ENCODE results near the gene ZNF70. TPM values are rescaled to one million over a fixed set of nuclear protein-coding genes. Genes with fewer than 3 reads are reported as not detected.

Gene ZNF70
- total RNA-seq, 1 donor from 2014 or later = 0.96 TPM

DNA sequence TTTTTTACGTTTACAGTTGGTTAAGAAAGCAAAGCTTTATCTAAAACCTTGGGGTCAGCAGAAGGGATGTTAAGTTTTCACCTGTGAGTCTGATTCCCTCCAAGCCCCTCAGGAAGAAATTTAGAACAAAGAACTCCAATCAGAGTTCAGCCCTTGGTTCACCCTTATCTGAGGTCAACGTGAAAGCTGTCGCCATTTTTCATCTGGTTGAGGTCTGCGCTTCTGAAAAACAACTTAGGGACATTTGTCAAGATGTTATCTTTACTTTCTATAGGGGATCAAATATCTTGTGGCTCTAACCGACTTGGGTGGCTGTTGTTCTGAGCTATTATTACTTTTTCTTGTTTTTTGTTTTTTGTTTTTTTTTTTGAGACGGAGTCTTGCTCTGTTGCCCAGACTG lies 30.1 kb downstream of the ZNF70 start:
- no peak for ATAC-seq

DNA sequence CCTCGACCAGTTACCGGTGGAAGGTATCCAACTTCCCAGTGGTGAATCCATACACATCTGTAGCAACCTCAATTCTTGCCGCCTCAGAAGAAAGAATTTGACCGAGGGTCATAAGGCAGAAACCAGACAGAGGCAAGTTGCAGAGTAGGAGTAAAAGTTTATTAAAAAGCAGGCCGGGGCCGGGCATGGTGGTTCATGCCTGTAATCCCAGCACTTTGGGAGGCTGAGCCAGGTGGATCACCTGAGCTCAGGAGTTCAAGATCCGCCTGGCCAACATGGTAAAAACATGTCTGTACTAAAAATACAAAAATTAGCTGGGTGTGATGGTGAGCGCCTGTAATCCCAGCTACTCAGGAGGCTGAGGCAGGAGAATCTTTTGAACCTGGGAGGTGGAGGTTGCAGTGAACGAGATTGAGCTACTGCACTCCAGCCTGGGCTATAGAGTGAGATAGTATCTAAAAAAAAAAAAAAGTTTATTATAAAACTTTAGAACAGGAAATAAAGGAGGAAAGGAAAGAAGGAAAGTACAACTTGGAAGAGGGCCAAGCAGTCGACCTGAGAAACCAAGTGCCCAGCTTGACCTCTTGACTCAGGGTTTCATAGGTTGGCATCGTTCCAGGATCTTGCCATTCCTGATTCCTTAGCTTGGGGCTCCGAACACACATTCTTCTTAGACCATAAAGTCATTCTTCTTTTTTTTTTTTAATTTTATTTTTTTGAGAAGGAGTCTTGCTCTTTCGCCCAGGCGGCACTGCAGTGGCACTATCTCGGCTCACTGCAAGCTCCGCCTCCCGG lies 32.3 kb downstream of the ZNF70 start:
- ATAC-seq (no peak), DNase-seq (ENCODE audit: low spot score) (no peak)

More for the DNA sequence above, 30.1 kb downstream of the ZNF70 start:
- DNase-seq (ENCODE audit: low spot score) = no peak

DNA sequence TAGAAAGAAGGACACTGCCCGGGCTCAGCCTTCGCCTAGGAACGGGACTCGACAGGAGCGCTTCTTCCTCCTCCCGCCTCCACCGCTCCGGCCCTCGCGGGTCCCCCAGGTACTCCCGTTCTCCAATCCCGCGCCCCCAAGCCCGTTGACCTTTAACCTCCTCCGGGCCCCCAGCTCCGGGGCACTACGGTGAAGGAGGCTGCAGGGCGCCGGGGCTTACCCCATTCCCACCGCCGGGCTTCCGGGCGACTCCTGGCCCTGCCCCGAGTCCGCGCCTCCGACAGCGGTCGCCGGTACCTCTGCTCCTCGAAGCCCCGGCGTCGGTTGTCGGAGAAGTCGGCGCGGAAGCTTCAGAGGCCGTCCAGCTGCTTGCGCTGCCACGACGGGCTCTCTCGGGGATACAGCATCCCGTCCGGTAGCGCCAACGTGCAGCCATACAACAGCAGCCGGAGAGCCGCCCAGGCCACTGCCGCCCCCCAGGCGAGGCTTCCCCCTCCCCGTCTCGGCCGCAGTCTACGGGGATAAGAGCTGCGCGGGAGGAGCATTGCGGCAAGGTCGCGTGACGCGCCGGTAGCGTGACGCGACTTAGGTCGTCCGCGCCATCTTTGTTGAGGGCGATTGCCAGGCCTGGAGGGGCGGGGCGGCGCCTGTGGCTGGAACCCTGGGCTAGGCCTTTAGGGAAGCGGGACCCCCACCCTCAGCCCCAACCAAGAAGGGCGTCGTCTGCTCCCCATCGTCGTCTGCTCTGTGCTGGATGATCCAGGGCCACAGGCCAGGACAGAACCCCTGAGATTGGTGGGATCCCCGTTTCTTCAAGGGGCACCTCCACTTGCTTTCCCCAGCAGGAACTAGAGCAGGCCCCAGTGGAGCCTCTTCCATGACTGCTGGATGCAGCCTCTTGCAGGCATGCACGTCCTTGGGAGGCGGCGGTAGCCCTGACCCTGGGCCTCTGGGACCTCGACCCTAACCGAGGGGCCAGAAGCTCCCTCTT lies 33.8 kb downstream of the ZNF70 start:
- DNase-seq (ENCODE audit: low spot score) (peak; percentile 86), ATAC-seq (peak; percentile 98)

DNA sequence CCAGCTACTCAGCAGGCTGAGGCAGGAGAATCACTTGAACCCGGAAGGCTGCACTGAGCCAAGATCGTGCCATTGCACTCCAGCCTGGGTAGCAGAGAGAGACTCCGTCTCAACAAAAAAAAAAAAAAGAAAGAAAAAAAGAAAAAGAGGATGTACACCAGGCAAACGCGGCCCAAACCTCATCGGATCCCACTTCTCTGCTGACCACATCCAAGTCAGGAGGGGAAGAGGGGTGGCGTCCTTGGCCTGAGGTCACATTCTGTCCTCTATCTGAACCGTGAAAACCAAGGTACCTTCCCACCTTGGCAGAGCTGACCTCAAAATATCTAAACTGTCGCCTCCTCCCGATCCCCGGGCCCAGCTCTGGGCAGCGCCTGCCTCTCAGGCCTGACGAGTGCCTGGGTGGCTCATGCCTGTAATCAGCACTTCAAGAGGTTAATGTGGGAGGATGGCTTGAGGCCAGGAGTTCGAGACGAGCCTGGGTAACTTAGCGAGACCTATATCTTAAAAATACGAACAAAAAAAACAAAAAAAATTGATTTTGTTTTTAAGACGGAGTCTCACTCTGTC lies 35.0 kb downstream of the ZNF70 start:
- ATAC-seq (no peak), DNase-seq (ENCODE audit: low spot score) (no peak)

DNA sequence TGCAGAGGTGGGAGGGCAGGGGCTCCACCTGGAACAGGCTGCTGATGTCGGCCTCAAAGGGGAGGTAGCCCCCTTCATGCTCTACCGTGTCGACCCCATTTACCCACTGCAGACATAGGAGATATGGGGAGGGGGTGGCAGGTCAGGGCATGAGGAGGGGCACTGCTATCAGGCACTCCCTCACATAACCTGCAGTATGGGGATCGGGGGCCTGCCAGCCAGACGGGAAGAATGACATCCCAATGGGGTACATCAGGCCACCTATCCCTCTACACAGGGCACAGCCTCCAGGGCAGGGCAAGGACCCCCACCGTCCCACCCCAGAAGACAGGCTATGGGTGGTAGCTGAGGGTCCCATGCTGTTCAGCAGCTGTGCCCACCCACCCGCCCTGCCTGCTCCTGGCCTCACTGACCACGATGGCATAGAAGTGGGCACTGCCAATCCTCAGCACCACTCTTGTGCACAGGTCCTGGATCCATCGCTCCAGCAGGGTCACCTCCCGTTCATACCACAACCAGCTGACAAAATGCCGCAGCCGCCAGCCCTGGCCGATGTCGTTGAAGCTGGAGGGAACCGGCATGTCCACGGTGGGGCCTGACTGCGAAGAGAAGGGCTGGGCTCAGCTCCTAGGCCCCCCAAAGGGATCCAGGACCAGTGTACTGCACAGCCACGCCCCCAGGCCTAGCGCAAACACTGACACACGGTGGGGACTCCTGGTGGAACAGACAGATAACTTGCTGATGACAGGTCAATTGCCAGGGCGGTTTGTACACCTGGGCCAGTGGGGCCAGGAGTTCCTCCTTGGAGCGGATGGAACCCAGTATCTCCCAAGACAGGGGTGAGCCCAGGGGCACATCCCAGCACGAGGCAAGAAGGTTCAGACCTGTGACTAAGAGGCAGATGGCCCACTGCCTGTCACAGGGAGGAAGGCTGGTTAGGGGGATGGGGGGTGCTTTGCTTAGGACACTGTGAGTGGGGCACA lies 36.0 kb downstream of the ZNF70 start:
- ATAC-seq (no peak), DNase-seq (ENCODE audit: low spot score) (no peak)

DNA sequence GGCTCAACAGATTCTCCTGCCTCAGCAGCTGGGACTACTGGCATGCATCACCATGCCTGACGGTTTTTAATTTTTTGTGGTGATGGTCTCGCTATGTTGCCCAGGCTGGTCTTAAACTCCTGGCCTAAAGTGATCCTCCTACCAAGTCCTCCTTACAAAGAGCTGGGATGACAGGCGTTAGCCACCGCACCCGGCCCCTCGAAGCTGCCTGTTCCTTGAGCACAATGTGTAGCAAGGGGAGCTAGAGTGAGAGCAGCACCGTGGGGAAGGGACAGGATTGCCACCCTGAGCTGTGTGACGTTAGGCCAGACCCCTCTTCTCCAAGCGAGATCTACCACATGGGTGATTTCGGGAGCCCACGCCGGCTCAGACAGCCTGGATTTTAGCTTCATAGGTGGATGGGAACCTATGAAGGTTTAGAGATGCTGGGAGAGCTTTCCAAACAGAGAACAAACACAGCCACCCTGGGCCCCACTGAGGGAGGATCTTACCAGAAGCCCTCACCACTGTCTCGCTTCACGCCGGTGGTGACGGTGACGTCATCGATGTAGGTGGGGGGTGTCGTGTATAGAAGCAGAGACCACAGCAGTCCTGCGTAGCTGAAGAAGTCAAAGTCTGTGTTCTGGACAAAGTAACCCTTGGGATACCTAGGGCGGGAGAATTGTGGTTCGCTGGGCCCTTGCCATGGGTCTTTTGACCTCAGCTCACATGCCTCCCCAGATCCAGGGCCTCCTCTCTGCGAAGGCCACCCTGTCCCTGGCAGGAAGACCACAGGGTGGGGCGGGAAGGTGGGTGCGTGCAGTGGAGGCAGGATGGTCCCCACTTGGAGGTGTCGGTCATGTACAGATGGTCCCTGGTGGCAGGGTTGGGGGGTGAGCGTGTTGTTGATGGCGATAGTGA lies 37.0 kb downstream of the ZNF70 start:
- ATAC-seq = no peak

DNA sequence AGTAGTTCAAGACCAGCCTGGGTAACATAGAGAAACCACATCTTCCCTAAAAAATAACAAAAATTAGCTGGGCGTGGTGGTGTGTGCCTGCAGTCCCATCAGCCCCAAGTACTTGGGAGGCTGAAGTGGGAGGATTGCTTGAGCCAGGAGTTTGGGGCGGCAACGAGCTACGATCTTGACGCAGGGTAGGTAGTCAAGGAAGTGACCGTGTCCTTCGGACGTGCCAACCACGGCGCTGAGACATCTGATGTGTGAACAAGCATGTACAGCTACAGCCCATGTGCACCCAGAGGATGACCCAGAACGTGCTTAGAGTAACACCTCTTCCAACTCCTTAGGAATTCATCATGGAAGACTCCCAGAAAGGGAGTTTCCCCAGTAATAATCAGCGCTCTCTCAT lies 38.7 kb downstream of the ZNF70 start:
- ATAC-seq (no peak), DNase-seq (ENCODE audit: low spot score) (no peak)

More for the DNA sequence above, 37.0 kb downstream of the ZNF70 start:
- DNase-seq (ENCODE audit: low spot score) = no peak

DNA sequence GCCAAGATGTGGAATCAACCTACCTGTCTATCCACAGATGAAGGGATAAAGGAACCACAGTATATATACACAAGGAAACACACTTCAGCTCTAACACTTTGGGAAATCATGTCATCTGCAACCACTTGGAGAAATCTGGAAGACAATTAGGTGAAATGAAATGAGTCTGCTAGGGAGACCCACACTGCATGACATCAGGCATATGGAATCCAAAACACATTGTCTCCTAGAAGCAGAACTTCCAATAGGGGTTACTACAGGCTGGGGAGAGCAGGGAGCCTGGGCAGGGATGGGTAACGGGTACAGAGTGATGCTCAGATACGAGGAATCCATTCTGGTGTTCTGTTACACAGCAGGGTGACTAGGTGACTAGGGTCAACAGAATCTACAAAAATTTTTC lies 41.8 kb downstream of the ZNF70 start:
- ATAC-seq (no peak), DNase-seq (ENCODE audit: low spot score) (no peak)

DNA sequence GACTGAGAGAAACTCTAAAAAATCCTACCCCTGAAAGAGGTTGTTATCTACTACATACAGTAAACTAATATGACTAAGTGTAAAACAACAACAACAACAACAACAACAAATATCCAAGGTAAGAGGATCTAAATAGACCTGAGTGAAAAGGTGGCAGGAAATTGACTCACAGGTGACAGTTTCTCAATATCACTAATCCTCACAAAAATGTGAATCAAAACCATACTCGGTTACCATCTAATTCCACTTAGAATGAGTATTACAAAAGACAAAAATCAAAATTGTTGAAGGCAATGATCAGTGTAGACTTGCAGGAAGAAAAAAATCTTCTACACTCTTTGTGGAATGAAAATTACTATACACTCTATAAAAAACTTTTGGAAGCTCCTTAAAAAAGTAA lies 42.6 kb downstream of the ZNF70 start:
- DNase-seq (ENCODE audit: low spot score) = no peak

DNA sequence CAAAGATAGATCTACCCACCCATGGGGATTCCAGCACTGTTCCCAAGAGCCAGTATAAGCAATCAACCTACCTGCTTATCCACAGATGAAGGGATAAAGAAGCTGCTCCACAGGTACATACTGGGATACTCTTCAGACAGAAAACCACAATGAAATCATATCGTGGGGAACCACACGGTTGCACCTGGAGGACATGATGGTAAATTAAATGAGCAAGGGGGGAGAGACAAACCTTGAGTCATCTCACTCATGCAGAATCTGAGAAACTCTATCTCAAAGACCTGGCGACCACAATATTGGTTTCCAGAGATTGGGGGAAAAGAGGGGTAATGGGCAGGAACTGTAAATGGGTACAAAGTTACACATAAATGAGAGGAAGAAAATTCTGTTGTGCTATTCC lies 45.6 kb downstream of the ZNF70 start:
- DNase-seq (ENCODE audit: low spot score) (no peak), ATAC-seq (no peak)

More for the DNA sequence above, 42.6 kb downstream of the ZNF70 start:
- no peak for ATAC-seq

DNA sequence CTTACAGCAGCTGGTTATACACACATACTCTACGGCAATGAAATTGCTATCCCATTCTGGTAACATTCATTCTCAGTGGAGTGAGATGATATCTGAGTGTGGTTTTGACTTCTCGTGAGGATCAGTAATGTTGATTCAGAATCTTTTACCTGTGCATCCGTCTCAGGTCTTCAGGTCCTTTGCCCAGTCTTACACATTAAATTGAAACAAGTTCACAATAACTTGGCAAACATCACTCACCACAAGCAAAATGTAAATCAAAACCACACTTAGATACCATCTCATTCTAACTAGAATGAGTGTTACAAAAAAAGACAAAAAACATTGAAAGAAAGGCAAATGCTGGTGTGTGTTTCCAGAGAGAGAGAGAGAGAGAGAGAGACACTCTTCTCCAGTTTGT lies 46.1 kb downstream of the ZNF70 start:
- no peak for ATAC-seq

DNA sequence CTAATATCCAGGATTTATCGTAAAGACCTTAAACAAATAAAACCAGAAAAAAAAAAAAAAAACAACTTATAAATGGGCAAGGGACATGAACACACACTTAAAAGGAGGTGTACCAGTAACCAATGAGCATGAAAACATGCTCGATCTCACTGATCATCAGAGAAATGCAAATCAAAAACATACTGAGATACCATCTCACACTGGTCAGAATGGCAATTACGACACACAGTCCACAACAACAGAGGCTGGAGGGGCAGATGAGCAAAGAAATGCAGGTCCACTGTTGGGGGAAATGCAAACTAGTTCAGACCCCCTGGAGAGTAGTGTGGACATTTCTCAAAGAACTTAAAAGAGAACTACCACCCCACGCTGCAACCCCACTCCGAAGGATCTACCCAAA lies 46.9 kb downstream of the ZNF70 start:
- ATAC-seq = no peak
- no peak for DNase-seq (ENCODE audit: low spot score)

More for the DNA sequence above, 46.1 kb downstream of the ZNF70 start:
- DNase-seq (ENCODE audit: low spot score) = no peak

DNA sequence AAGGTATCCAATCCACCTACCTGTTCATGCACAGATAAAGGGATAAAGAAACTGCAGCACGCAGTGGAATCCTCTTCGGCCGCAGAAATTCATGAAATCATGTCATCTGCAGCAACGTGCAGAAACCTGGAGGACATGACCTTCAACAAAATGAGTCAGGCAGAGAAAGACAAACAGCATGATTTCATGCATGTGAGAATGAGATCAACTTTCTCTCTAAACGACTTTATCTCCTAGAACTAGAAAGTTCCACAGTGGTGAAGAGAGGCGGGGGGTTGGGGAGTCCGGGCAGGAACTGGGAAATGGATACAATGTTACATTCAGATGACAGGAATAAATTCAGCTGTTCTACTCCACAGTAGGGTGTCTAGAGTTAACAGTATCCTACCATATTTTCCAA lies 50.2 kb downstream of the ZNF70 start:
- DNase-seq (ENCODE audit: low spot score) (no peak), ATAC-seq (no peak)

DNA sequence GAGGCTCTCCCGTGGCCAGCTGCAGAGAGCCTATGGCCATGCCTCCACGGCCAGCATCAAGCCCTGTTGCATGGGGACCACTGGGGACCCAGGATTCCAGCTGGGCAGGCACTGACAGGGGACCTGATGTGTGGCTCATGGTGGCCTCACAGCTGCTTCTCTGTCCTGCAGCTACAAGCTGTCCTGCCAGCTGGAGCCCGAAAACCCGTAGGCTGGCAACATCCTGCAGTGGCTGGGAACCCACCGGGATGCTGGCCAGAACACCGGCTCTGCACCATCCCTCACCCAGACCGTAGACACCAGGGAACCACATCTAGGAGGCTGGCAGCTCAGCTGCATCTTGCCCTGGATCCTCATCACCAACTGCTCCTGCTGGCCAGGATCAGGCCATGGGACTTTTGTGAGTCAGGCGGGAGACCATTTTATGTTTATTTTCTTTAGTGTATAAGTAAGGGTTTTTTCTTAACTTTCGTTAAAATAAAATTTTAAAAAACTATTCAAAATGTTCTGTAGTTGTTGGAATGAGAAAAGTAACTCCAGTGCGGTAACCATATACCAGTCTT lies 52.2 kb downstream of the ZNF70 start:
- ATAC-seq (no peak), DNase-seq (ENCODE audit: low spot score) (no peak)

DNA sequence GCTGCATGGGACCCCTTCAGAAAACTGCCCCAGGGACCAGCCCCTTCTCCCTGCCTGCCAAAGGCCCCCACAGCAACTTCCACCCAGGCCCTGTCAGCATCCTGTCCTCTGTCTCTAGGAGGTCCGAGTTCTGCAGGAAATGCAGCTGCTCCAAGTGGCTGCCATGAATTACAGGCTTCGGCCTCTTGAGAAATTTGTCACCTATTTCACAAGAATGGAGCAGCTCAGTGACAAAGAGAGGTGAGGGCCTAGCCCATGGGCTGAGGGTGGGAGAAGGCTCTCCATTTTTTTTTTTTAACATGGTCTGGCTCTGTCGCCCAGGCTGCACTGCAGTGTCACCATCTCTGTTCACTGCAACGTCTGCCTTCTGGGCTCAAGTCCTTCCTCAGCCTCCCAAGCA lies 52.8 kb downstream of the ZNF70 start:
- DNase-seq (ENCODE audit: low spot score) (no peak), ATAC-seq (no peak)

DNA sequence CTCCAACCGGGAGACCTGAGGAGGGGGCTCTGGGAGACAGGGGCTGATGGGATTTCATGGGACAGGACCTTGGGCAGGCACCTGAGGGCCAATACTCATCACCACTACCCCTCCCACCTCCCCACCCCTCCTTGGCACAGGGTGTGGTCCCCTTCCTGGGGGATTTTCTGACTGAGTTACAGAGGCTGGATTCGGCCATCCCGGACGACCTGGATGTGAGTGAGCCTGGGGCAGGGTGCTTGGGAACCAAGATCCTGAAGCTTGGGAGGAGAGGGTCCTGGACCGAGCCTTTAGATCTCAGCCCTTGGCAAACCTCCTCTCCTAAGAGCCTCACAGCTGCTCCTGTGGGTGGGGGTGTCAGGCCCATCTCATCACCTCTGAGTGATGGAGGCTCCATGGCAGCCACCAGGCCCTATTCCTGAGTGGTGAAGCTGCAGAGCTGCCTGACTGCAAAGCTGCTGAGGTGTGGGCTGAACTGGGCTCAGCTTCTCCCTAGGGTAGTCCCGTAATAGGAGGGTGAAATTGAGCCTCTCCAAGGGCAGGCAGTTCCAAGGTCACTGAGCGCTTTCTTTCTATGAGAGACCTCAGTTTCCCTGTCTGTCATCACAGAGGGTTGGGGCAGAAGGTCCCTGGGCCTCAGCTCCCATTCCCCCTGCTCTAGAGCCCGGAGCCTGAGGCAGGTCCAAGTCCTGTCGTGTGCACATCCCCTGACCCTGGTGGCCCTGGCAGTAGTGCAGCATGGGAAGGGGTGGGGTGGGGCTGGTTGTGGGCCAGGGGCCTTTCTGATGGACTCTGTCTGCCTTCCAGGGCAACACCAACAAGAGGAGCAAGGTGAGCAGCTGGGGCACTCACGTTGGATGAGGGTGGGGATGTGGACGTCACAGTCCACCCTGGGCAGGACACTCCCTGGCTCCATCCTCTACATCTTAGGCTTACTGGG lies 53.6 kb downstream of the ZNF70 start:
- DNase-seq (ENCODE audit: low spot score) = no peak
- ATAC-seq = no peak

DNA sequence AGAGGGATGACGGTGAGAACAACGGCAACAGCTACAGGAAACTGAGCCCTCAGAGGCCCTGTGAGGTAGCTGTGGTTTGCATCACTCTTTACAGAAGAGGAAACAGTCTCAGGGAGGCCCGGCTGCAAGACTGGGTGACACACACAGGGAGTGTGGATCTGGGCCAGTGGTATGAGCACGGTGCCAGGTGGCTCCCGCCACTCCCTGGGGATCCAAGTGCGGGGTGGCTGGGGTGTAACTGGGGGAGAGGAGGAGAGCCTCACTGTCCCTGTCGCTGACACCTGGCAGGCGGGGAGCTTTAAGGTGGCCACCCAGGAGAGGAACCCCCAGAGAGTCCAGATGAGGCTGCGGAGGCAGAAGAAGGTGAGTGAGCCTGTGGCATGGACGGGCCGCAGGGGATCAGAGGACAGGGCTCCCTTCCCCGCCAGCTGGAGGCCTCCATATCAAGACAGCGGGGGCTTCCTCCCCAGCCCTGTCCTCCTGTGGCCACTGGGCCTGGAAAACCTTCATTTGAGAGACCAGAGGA lies 54.5 kb downstream of the ZNF70 start:
- ATAC-seq (peak; percentile 33), DNase-seq (ENCODE audit: low spot score) (no peak)

Data from left lobe of liver (tissue), 2 donors.